ENCODE data around the gene DLEC1. TPM values are rescaled to one million over a fixed set of nuclear protein-coding genes. Genes with fewer than 3 reads are reported as not detected.

Gene DLEC1
- total and polyA plus RNA-seq, 9 of the 15 experiments (the other 6 are each of a cell fraction or from before 2014, with no cell fraction given): 0.07 to 0.08 TPM; not detected in 7

DNA sequence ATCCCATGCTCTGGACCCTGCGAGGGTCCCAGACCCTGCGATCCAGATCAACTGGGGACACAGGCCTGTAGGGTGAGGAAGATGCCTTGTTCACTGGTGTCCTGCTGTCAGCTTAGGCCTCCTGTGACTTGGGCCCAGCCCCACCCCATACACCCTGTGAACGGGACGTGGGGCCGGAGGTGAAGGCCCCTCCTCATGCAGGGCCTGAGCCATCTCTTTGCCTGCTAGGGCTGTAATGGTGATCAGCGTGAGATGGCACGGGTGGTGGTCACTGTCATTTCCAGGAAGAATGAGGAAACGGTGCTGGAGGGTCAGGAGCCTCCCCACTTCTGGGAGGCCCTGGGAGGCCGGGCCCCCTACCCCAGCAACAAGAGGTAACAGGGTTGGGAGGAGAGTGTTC, 36.1 kb upstream of the DLEC1 start:
- ATAC-seq (no peak), DNase-seq (ENCODE audit: extremely low read depth in 1 of 4, low spot score in 3 of 4) (no peak), FAIRE-seq (no peak)
- in situ Hi-C loops (cut with MboI): no loop called here
- ChIA-PET POLR2A (interaction anchor here (0.8 to 1.2 kb wide), 2 partner anchors 9 to 13 kb away, joined by 3 read pairs; no protein-coding TSS in a partner anchor), CTCF (ENCODE audit: low intra/inter-chr PET ratio) (interaction anchor here (1.5 to 5.0 kb wide), 2 partner anchors 27 to 148 kb away, joined by 6 to 62 read pairs; no protein-coding TSS in a partner anchor)
- peaks cover 14% of the 10 kb centered on the region for H4K20me1 ChIP-seq (replicated peaks; ENCODE audit: control insufficient read depth, insufficient read depth, low read length)
- no peak overlapping the region for H3K27ac ChIP-seq (ENCODE audit: extremely low read depth, low read depth, low read length)
- H3K4me1 ChIP-seq (replicated peaks in 1 of 2; ENCODE audit: control insufficient read depth in 2 of 2, insufficient read depth in 2 of 2, low read length in 2 of 2): peaks cover 18 to 50% of the 10 kb centered on the region in 2 experiments
- peaks cover 67% of the 10 kb centered on the region for H3K36me3 ChIP-seq (ENCODE audit: control insufficient read depth, insufficient read depth, low read length)
- H3K9me3 ChIP-seq (replicated peaks; ENCODE audit: control insufficient read depth, insufficient read depth, low read depth, low read length): no peaks in the 10 kb centered on the region
- no peak overlapping the region for H3K4me2 ChIP-seq (ENCODE audit: insufficient read depth, low read length)
- peak overlapping the region in 1 of 2 experiments; percentile 28; a peak in 2 of 4 replicates for H3K9ac ChIP-seq (ENCODE audit: insufficient read depth in 1 of 2, low read depth in 2 of 2, low read length in 2 of 2)
- H3K79me2 ChIP-seq (ENCODE audit: control insufficient read depth, insufficient read depth, low read length): no peaks in the 10 kb centered on the region
- peaks cover 3% of the 10 kb centered on the region for H3K9me1 ChIP-seq (ENCODE audit: control insufficient read depth, insufficient read depth, low read length)
- 56% methylated on average over 9 of the region's 9 CpGs for WGBS (ENCODE audit: insufficient coverage, low coverage, missing lambda C conversion rate)
- H3K27me3 ChIP-seq (ENCODE audit: control insufficient read depth in 2 of 2, insufficient read depth in 2 of 2, low read length in 2 of 2): no peaks in the 10 kb centered on the region
- intact Hi-C loops (cut with micrococcal nuclease): loop anchor here (1.0 kb wide), 1 partner anchor 29 kb away; no protein-coding TSS in a partner anchor
- no peak overlapping the region for H2AFZ ChIP-seq (ENCODE audit: low read depth, low read length)
- H3K4me3 ChIP-seq: no peak overlapping the region
- no TSS peak for BruUV-seq (replicated peaks)
- no peak for TF ChIP-seq ZNF134 (CRISPR knock-in tag; conservative IDR thresholded peaks at IDR 0.05)
- TF ChIP-seq ZNF644 (tag; IDR thresholded peaks at IDR 0.05; ENCODE audit: low read depth): no peak
- TF ChIP-seq, protein P1, sequence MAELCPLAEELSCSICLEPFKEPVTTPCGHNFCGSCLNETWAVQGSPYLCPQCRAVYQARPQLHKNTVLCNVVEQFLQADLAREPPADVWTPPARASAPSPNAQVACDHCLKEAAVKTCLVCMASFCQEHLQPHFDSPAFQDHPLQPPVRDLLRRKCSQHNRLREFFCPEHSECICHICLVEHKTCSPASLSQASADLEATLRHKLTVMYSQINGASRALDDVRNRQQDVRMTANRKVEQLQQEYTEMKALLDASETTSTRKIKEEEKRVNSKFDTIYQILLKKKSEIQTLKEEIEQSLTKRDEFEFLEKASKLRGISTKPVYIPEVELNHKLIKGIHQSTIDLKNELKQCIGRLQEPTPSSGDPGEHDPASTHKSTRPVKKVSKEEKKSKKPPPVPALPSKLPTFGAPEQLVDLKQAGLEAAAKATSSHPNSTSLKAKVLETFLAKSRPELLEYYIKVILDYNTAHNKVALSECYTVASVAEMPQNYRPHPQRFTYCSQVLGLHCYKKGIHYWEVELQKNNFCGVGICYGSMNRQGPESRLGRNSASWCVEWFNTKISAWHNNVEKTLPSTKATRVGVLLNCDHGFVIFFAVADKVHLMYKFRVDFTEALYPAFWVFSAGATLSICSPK (IDR thresholded peaks at IDR 0.05; ENCODE audit: borderline replicate concordance): no peak
- TF ChIP-seq, protein P2, sequence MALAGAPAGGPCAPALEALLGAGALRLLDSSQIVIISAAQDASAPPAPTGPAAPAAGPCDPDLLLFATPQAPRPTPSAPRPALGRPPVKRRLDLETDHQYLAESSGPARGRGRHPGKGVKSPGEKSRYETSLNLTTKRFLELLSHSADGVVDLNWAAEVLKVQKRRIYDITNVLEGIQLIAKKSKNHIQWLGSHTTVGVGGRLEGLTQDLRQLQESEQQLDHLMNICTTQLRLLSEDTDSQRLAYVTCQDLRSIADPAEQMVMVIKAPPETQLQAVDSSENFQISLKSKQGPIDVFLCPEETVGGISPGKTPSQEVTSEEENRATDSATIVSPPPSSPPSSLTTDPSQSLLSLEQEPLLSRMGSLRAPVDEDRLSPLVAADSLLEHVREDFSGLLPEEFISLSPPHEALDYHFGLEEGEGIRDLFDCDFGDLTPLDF (CRISPR knock-in tag; IDR thresholded peaks at IDR 0.05): 0 out of 2 replicates have a peak, but pooled peaks have one; percentile 28
- TF ChIP-seq ADNP (tag; IDR thresholded peaks at IDR 0.05): no peak
- no peak for TF ChIP-seq TRIM24 (IDR thresholded peaks at IDR 0.05)
- TF ChIP-seq ZBTB7A (IDR thresholded peaks at IDR 0.05; ENCODE audit: borderline replicate concordance, control insufficient read depth, low read depth, low read length): peak; percentile 46; the same call in 1 of the 2 replicates
- TF ChIP-seq JUN (IDR thresholded peaks at IDR 0.05; ENCODE audit: borderline replicate concordance, low read depth, low read length): no peak
- no peak for TF ChIP-seq JUN (CRISPR knock-in tag; IDR thresholded peaks at IDR 0.05; ENCODE audit: borderline replicate concordance)
- TF ChIP-seq, protein P3, sequence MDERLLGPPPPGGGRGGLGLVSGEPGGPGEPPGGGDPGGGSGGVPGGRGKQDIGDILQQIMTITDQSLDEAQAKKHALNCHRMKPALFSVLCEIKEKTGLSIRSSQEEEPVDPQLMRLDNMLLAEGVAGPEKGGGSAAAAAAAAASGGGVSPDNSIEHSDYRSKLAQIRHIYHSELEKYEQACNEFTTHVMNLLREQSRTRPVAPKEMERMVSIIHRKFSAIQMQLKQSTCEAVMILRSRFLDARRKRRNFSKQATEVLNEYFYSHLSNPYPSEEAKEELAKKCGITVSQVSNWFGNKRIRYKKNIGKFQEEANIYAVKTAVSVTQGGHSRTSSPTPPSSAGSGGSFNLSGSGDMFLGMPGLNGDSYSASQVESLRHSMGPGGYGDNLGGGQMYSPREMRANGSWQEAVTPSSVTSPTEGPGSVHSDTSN (CRISPR knock-in tag; IDR thresholded peaks at IDR 0.05; ENCODE audit: low read depth): no peak
- TF ChIP-seq, protein P3 (tag; conservative IDR thresholded peaks at IDR 0.05; ENCODE audit: low read depth): no peak
- TF ChIP-seq ZSCAN32 (CRISPR knock-in tag; IDR thresholded peaks at IDR 0.05): no peak
